HepG2 (cell line): ENCODE data around the gene ZNF644. TPM values are rescaled to one million over a fixed set of nuclear protein-coding genes. Genes with fewer than 3 reads are reported as not detected.

Experiments used
- CEBPB ChIP-seq: IDR thresholded peaks from 2 replicates; pipeline ENCODE4 v1.6.1; 2011; ENCODE audit warnings: low read depth, low read length, improper control_type of control experiment, borderline replicate concordance
- DNMT3B ChIP-seq: conservative IDR thresholded peaks from 2 replicates; pipeline ENCODE4 v1.6.1; 2016; ENCODE audit warnings: missing biosample characterization, control low read depth
- EHMT2 ChIP-seq: fragments of 200-600 bp; sonication (generic); IDR thresholded peaks from 2 replicates; pipeline ENCODE4 v1.7.0; 2017; ENCODE audit warnings: antibody characterized with exemption, low read depth, low read length, borderline replicate concordance
- ELK4 ChIP-seq: sonication (generic); formaldehyde crosslinking; IDR thresholded peaks from 2 replicates; pipeline ENCODE4 v1.9.0; 2021; ENCODE audit warnings: missing genetic modification reagents, borderline replicate concordance
- FOXM1 ChIP-seq: sonication (generic); formaldehyde crosslinking; IDR thresholded peaks from 2 replicates; pipeline ENCODE4 v1.5.0; 2020; ENCODE audit warnings: missing genetic modification reagents
- HDAC2 ChIP-seq: sonication (generic); formaldehyde crosslinking; IDR thresholded peaks from 2 replicates; pipeline ENCODE4 v1.4.0; 2020; ENCODE audit warnings: missing genetic modification reagents
- IRF1 ChIP-seq: sonication (generic); formaldehyde crosslinking; IDR thresholded peaks from 2 replicates; pipeline ENCODE4 v1.4.0; 2020; ENCODE audit warnings: low read depth, mild to moderate bottlenecking, missing genetic modification reagents
- KLF12 ChIP-seq: sonication (generic); formaldehyde crosslinking; IDR thresholded peaks from 2 replicates; pipeline ENCODE4 v1.4.0; 2020; ENCODE audit warnings: missing genetic modification reagents, borderline replicate concordance
- MED1 ChIP-seq: sonication (generic); formaldehyde crosslinking; IDR thresholded peaks from 2 replicates; pipeline ENCODE4 v1.4.0; 2020; ENCODE audit warnings: missing genetic modification reagents
- PCBP2 ChIP-seq: fragments of 200-400 bp; formaldehyde crosslinking; optimal IDR thresholded peaks from 2 replicates; pipeline ENCODE3; 2018; ENCODE audit warnings: low read length, low read depth; ENCODE audit not compliant: poor library complexity, severe bottlenecking
- REST ChIP-seq, 2 experiments: IDR thresholded peaks; 2 replicates each; pipeline ENCODE4 v1.6.1; 2011 to 2012; ENCODE audit warnings: low read length in 2 of 2, borderline replicate concordance in 1 of 2, low read depth in 1 of 2, mild to moderate bottlenecking in 1 of 2, moderate library complexity in 1 of 2
- TFE3 ChIP-seq: IDR thresholded peaks from 2 replicates; pipeline ENCODE4 v1.6.1; 2016
- THAP9 ChIP-seq: sonication (generic); formaldehyde crosslinking; IDR thresholded peaks from 2 replicates; pipeline ENCODE4; 2020; ENCODE audit warnings: missing genetic modification reagents, mild to moderate bottlenecking, borderline replicate concordance
- ZNF510 ChIP-seq: sonication (generic); formaldehyde crosslinking; IDR thresholded peaks from 2 replicates; pipeline ENCODE4 v1.4.0; 2020; ENCODE audit warnings: low read depth, mild to moderate bottlenecking, missing genetic modification reagents
- polyA plus RNA-seq, 8 experiments: library from polyadenylated mRNA; depleted of rRNA in 3 of 8; stranded (reverse) in 7 of 8; unstranded in 1 of 8; fragments of >200 nt; fragmentation: Illumina TruSeq in 4 of 8; extraction: Trizol in 4 of 8; gene quantifications; 2 replicates each; pipeline versions ENCODE4 v1.2.1 to v1.2.3, GENCODE V29; 2011 to 2016; ENCODE audit warnings: low read depth in 4 of 8, missing spikeins in 1 of 8, mixed read lengths in 1 of 8; ENCODE audit not compliant: insufficient read depth in 1 of 8
- total RNA-seq, 5 experiments: library from RNA; depleted of rRNA; stranded (reverse); fragments of >200 nt; fragmentation: Illumina TruSeq; extraction: Trizol; gene quantifications; 2 replicates each; pipeline ENCODE4 v1.2.3, GENCODE V29; 2016; ENCODE audit warnings: low read depth in 1 of 5
- TF ChIP-seq, protein P1 (sequence below): sonication (generic); formaldehyde crosslinking; IDR thresholded peaks from 2 replicates; pipeline ENCODE4 v1.9.0; 2021; ENCODE audit warnings: missing genetic modification reagents, mild to moderate bottlenecking, borderline replicate concordance

ZNF644 gene
- total and polyA plus RNA-seq, 2 of the 13 experiments (the other 11 are each of a cell fraction or from before 2014, with no cell fraction given) = 17.7 to 51.7 TPM

DNA sequence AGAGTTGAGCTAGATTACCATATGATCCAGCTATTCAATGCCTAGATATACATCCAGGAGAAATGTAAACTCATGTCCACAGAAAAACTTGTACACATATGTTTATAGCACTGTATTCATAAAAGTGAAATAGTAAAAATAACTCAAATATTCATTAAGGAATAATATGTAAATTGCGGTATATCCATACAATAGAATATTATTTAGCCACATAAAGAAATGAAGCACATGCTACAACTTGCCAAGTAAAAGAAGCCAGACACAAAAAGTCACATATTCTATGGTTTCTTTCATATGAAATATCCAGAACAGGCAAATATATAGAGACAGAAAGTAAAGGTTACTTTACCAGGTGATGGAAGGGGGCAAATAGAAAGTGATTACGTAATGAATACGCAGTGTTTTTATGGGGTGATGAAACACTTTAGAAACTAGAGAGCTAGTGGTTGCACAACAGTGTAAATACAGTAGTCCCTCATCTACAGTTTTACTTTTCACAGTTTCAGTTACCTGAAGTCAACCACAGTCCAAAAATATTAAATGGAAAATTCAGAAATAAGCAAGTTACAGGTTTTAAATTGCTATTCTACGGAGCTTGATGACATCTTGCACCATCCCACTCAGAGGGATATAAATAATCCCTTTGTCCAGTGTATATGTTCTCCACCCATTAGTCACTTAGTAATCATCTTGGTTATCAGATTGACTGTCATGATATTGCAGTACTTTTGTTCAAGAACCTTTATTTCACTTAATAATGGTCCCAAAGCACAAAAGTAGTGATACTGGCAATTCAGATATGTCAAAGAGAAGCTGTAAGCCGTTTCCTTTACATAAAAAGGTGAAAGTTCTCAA is 62.3 kb downstream of the ZNF644 start (continued):
- no peak for TF ChIP-seq IRF1 (CRISPR knock-in tag)
- peak; percentile 99 for TF ChIP-seq CEBPB
- TF ChIP-seq REST (IDR thresholded peaks at IDR 0.05; ENCODE audit: borderline replicate concordance in 1 of 2, low read depth in 1 of 2, low read length in 2 of 2) = no peak
- TF ChIP-seq PCBP2 = no peak
- peak; percentile 58; the same call in 1 of the 2 replicates for TF ChIP-seq HDAC2
- TF ChIP-seq, protein P1, sequence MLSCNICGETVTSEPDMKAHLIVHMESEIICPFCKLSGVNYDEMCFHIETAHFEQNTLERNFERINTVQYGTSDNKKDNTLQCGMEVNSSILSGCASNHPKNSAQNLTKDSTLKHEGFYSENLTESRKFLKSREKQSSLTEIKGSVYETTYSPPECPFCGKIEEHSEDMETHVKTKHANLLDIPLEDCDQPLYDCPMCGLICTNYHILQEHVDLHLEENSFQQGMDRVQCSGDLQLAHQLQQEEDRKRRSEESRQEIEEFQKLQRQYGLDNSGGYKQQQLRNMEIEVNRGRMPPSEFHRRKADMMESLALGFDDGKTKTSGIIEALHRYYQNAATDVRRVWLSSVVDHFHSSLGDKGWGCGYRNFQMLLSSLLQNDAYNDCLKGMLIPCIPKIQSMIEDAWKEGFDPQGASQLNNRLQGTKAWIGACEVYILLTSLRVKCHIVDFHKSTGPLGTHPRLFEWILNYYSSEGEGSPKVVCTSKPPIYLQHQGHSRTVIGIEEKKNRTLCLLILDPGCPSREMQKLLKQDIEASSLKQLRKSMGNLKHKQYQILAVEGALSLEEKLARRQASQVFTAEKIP (CRISPR knock-in tag) = no peak
- TF ChIP-seq EHMT2 = 0 out of 2 replicates have a peak, but pooled peaks have one; percentile 52
- TF ChIP-seq THAP9 (CRISPR knock-in tag) = no peak
- peak; percentile 40; the same call in 1 of the 2 replicates for TF ChIP-seq MED1 (CRISPR knock-in tag)
- no peak for TF ChIP-seq KLF12 (CRISPR knock-in tag)
- no peak for TF ChIP-seq DNMT3B (CRISPR knock-in tag)
- TF ChIP-seq TFE3 (CRISPR knock-in tag) = no peak
- TF ChIP-seq ELK4 (CRISPR knock-in tag) = no peak
- TF ChIP-seq ZNF510 (CRISPR knock-in tag) = no peak
- TF ChIP-seq FOXM1 (CRISPR knock-in tag) = no peak
